HG03196 (cell line): ENCODE results near the gene LIMK2.

Source experiments
- ATAC-seq: cut with Tn5 transposase; IDR thresholded peaks from one replicate; pipeline ENCODE4 v1.9.1; 2021; ENCODE audit not compliant: unreplicated experiment

Gene LIMK2

GRCh38 chr22:31327806-31328543 lies 115.9 kb downstream of the LIMK2 start:
- ATAC-seq, result no peak

GRCh38 chr22:31328544-31328960 lies 116.5 kb downstream of the LIMK2 start:
- ATAC-seq, result no peak

- ATAC-seq, result no peak
Observed at GRCh38 chr22:31329029-31329428, 116.9 kb downstream of the LIMK2 start.
